NB4 (cell line): ENCODE results near the gene SEC61G.

Experiments used
- CTCF ChIP-seq: IDR thresholded peaks from one replicate; pipeline ENCODE4 v1.5.1; 2012; ENCODE audit warnings: low read depth, low read length
- MAX ChIP-seq: IDR thresholded peaks from 2 replicates; pipeline ENCODE4 v1.6.1; 2011; ENCODE audit warnings: low read depth, low read length
- MYC ChIP-seq: IDR thresholded peaks from 2 replicates; pipeline ENCODE4 v1.6.1; 2011; ENCODE audit warnings: low read depth, low read length
- POLR2A ChIP-seq: IDR thresholded peaks from 2 replicates; pipeline ENCODE4 v1.6.1; 2011; ENCODE audit warnings: mild to moderate bottlenecking; ENCODE audit not compliant: insufficient read length; ENCODE audit errors: extremely low read depth

DNA sequence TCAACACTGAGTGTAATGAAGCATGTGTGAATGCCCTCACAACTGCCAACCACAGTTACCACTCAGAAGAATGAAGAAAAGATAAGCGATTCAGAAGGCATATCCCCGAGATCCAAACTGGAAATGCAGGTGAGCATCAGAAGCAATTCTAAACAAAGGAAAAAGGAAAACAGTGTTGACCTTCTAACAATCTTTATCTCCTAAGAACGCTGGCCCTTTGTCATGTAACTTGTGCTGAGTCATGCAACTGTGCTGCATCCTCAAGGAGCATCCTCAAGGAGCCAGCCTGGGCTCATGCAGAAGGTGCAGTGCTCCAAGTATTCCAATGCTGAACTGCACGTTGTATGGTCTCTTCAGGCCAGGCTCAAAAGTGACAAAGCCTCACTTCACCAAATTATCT is 30.6 kb downstream of the SEC61G start:
- TF ChIP-seq POLR2A (no peak), CTCF (no peak), MAX (no peak), MYC (no peak)
